Esophagus squamous epithelium (tissue), 4 donors: ENCODE measurements around the gene SRRM2.

Experiments
- POLR2A ChIP-seq, 4 donors: fragments of 450-650 bp; IDR thresholded peaks; one replicate each; pipeline ENCODE4 v1.6.1; 2017; ENCODE audit warnings: antibody characterized with exemption in 4 of 4, mild to moderate bottlenecking in 4 of 4, moderate library complexity in 3 of 4
- TF ChIP-seq, protein P1 (sequence below), 6 experiments: fragments of 450-650 bp in 4 of 6; fragments of 200-600 bp in 2 of 6; sonication (generic) in 2 of 6; IDR thresholded peaks; one replicate each; pipeline ENCODE4 v1.5.1; 2016 to 2019; ENCODE audit warnings: antibody characterized with exemption in 6 of 6, mild to moderate bottlenecking in 4 of 6, moderate library complexity in 4 of 6

DNA sequence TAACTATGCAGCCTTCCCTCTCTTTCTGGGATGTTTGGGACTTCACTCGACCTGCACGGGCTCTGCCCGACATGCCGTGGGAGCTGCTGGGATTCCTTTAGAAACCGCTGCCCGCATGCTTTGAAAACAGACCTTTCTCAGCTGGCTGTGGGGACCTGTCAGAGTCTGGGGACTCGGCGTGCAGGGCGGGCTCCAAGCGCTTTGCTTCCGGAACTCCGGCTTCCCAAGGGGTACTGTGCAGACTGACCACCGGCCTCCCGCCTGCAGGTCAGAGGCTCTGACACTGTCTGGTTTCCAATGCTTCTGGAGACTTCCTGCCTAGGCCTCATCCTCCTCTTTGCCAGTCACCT lies 44.2 kb upstream of the SRRM2 start:
- TF ChIP-seq, protein P1, sequence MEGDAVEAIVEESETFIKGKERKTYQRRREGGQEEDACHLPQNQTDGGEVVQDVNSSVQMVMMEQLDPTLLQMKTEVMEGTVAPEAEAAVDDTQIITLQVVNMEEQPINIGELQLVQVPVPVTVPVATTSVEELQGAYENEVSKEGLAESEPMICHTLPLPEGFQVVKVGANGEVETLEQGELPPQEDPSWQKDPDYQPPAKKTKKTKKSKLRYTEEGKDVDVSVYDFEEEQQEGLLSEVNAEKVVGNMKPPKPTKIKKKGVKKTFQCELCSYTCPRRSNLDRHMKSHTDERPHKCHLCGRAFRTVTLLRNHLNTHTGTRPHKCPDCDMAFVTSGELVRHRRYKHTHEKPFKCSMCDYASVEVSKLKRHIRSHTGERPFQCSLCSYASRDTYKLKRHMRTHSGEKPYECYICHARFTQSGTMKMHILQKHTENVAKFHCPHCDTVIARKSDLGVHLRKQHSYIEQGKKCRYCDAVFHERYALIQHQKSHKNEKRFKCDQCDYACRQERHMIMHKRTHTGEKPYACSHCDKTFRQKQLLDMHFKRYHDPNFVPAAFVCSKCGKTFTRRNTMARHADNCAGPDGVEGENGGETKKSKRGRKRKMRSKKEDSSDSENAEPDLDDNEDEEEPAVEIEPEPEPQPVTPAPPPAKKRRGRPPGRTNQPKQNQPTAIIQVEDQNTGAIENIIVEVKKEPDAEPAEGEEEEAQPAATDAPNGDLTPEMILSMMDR (IDR thresholded peaks at IDR 0.05) = no peak
- no peak for TF ChIP-seq POLR2A (IDR thresholded peaks at IDR 0.05)
